GM12878 (cell line): ENCODE data around the gene BCAS3.

Source experiments
- EP300 ChIP-seq, 2 experiments: fragments of 150-350 bp in 1 of 2; IDR thresholded peaks; 2 replicates each; pipeline ENCODE4 v1.6.1; 2011 to 2012; ENCODE audit warnings: low read depth in 2 of 2, low read length in 2 of 2, borderline replicate concordance in 1 of 2, improper control_type of control experiment in 1 of 2, inconsistent platforms in 1 of 2; ENCODE audit not compliant: control insufficient read depth in 1 of 2
- MEF2A ChIP-seq: IDR thresholded peaks from 2 replicates; pipeline ENCODE4 v1.6.1; 2011; ENCODE audit warnings: low read depth, mild to moderate bottlenecking, low read length, moderate library complexity; ENCODE audit not compliant: insufficient read depth
- POLR2AphosphoS2 ChIP-seq: IDR thresholded peaks from 2 replicates; pipeline ENCODE4 v1.6.1; 2011; ENCODE audit warnings: low read depth, mild to moderate bottlenecking, low read length, improper control_type of control experiment, moderate library complexity
- STAT1 ChIP-seq: fragments of 450-650 bp; conservative IDR thresholded peaks from 2 replicates; pipeline ENCODE4 v1.6.1; 2014; ENCODE audit warnings: antibody characterized with exemption, mild to moderate bottlenecking
- TCF12 ChIP-seq: IDR thresholded peaks from 2 replicates; pipeline ENCODE4 v1.6.1; 2011; ENCODE audit warnings: low read depth, mild to moderate bottlenecking, low read length
- ZNF274 ChIP-seq: IDR thresholded peaks from one replicate; pipeline ENCODE4 v1.8.0; 2011; ENCODE audit not compliant: insufficient read length, insufficient read depth
- TF ChIP-seq, protein P1 (sequence below), 3 experiments: IDR thresholded peaks in 2 of 3; conservative IDR thresholded peaks in 1 of 3; 2 replicates each; pipeline ENCODE4 v1.5.1; 2011; ENCODE audit warnings: low read depth in 3 of 3, low read length in 3 of 3, mild to moderate bottlenecking in 3 of 3, control low read depth in 2 of 3, moderate library complexity in 2 of 3, inconsistent platforms in 1 of 3, mixed read lengths in 1 of 3; ENCODE audit not compliant: control insufficient read depth in 2 of 3, insufficient read depth in 1 of 3; ENCODE audit errors: extremely low read depth in 1 of 3
- TF ChIP-seq, protein P2 (sequence below): fragments of 450-650 bp; IDR thresholded peaks from 2 replicates; pipeline ENCODE4 v1.6.1; 2017; ENCODE audit warnings: mild to moderate bottlenecking, moderate library complexity
- TF ChIP-seq, protein P3 (sequence below): IDR thresholded peaks from 2 replicates; pipeline ENCODE4 v1.6.1; 2012; ENCODE audit warnings: low read depth, low read length, improper control_type of control experiment

DNA sequence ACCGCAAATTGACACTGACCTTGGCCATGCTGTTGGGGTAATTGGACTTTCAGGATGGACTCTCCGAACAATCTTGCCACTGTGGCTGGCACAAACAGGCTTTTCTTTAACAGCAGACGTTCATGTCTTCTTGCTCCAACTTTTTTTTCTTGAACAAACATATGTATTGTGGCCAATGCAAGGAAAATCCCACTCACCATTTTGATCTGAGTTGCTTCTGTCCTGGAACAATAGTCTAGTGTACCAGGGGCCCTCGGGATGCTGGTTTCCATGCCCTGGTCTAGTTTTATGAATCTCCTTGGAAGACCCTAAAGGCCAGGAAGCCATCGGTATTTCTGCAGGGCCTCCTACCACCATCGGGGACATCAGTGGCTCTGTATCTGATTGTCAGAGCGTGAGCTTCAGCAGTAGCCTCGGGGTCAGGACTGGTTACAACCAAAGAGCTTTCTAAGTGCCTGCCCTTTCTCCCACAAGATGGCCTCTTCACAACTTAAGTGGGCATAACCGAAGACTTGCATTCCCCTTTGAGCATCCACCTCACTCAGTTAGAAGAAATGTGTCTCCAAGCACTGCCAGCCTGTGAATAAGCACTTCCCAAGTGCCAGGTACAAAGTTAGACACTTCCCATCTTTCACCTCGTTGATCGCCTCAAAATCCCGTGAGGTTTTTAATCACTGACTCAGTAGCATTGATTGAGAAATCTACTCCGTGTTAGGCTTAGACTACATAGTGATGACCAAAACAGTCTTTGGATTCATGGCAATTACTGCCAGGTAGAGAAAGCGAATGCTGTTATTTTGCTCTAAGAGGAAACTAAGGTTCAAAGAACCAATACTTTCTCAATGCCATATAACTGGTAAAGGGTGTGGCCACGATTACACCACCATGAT lies 635.0 kb downstream of the BCAS3 start:
- TF ChIP-seq MEF2A, result no peak
- TF ChIP-seq, protein P1, sequence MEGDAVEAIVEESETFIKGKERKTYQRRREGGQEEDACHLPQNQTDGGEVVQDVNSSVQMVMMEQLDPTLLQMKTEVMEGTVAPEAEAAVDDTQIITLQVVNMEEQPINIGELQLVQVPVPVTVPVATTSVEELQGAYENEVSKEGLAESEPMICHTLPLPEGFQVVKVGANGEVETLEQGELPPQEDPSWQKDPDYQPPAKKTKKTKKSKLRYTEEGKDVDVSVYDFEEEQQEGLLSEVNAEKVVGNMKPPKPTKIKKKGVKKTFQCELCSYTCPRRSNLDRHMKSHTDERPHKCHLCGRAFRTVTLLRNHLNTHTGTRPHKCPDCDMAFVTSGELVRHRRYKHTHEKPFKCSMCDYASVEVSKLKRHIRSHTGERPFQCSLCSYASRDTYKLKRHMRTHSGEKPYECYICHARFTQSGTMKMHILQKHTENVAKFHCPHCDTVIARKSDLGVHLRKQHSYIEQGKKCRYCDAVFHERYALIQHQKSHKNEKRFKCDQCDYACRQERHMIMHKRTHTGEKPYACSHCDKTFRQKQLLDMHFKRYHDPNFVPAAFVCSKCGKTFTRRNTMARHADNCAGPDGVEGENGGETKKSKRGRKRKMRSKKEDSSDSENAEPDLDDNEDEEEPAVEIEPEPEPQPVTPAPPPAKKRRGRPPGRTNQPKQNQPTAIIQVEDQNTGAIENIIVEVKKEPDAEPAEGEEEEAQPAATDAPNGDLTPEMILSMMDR (IDR thresholded peaks at IDR 0.05 in 2 of 3, conservative IDR thresholded peaks at IDR 0.05 in 1 of 3; ENCODE audit: control insufficient read depth in 2 of 3, extremely low read depth in 1 of 3, insufficient read depth in 1 of 3, low read depth in 3 of 3, low read length in 3 of 3), result no peak
- TF ChIP-seq EP300 (IDR thresholded peaks at IDR 0.05; ENCODE audit: borderline replicate concordance in 1 of 2, control insufficient read depth in 1 of 2, low read depth in 2 of 2, low read length in 2 of 2), result no peak
- TF ChIP-seq POLR2AphosphoS2, result no peak
- TF ChIP-seq, protein P2, sequence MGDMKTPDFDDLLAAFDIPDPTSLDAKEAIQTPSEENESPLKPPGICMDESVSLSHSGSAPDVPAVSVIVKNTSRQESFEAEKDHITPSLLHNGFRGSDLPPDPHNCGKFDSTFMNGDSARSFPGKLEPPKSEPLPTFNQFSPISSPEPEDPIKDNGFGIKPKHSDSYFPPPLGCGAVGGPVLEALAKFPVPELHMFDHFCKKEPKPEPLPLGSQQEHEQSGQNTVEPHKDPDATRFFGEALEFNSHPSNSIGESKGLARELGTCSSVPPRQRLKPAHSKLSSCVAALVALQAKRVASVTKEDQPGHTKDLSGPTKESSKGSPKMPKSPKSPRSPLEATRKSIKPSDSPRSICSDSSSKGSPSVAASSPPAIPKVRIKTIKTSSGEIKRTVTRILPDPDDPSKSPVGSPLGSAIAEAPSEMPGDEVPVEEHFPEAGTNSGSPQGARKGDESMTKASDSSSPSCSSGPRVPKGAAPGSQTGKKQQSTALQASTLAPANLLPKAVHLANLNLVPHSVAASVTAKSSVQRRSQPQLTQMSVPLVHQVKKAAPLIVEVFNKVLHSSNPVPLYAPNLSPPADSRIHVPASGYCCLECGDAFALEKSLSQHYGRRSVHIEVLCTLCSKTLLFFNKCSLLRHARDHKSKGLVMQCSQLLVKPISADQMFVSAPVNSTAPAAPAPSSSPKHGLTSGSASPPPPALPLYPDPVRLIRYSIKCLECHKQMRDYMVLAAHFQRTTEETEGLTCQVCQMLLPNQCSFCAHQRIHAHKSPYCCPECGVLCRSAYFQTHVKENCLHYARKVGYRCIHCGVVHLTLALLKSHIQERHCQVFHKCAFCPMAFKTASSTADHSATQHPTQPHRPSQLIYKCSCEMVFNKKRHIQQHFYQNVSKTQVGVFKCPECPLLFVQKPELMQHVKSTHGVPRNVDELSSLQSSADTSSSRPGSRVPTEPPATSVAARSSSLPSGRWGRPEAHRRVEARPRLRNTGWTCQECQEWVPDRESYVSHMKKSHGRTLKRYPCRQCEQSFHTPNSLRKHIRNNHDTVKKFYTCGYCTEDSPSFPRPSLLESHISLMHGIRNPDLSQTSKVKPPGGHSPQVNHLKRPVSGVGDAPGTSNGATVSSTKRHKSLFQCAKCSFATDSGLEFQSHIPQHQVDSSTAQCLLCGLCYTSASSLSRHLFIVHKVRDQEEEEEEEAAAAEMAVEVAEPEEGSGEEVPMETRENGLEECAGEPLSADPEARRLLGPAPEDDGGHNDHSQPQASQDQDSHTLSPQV, result no peak
- TF ChIP-seq, protein P3, sequence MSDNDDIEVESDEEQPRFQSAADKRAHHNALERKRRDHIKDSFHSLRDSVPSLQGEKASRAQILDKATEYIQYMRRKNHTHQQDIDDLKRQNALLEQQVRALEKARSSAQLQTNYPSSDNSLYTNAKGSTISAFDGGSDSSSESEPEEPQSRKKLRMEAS, result no peak
- TF ChIP-seq STAT1, result no peak
- no peak for TF ChIP-seq ZNF274
- no peak for TF ChIP-seq TCF12
